Tibial nerve (tissue), 3 donors: Measurements from ENCODE around the gene PPBP.

ENCODE experiments used
- CTCF ChIP-seq, 5 experiments: fragments of 200-600 bp in 3 of 5; fragments of 450-650 bp in 2 of 5; sonication (generic) in 3 of 5; IDR thresholded peaks; one replicate each; pipeline ENCODE4 v1.5.1; 2016 to 2019; ENCODE audit warnings: antibody characterized with exemption in 5 of 5, mild to moderate bottlenecking in 3 of 5, moderate library complexity in 2 of 5
- POLR2A ChIP-seq, 2 donors: fragments of 450-650 bp; IDR thresholded peaks; one replicate each; pipeline ENCODE4 v1.6.1; 2017; ENCODE audit warnings: antibody characterized with exemption in 2 of 2, mild to moderate bottlenecking in 2 of 2, moderate library complexity in 2 of 2

GRCh38 chr4:73976217-73976616 is 11.8 kb downstream of the PPBP start:
- TF ChIP-seq POLR2A (IDR thresholded peaks at IDR 0.05): no peak
- TF ChIP-seq CTCF (IDR thresholded peaks at IDR 0.05): no peak
